Liver (tissue), 9 donors: ENCODE data around the gene KDM2B. TPM values are rescaled to one million over a fixed set of nuclear protein-coding genes. Genes with fewer than 3 reads are reported as not detected.

Experiments
- DNase-seq: peaks from one replicate; pipeline ENCODE4 v3.0.0-alpha.2; 2017; ENCODE audit warnings: low spot score
- H3K27ac ChIP-seq, 2 donors: one replicate each; pipeline ENCODE4 v1.7.0; 2013; ENCODE audit warnings: inconsistent platforms in 2 of 2, low read length in 2 of 2, control low read depth in 1 of 2, low read depth in 1 of 2, mild to moderate bottlenecking in 1 of 2
- H3K27me3 ChIP-seq, 4 donors: one replicate each; pipeline versions ENCODE4 v1.6.1 to v1.7.0; 2013; ENCODE audit warnings: low read length in 3 of 4, inconsistent platforms in 1 of 4, mild to moderate bottlenecking in 1 of 4, moderate library complexity in 1 of 4; ENCODE audit not compliant: control insufficient read depth in 4 of 4, insufficient read depth in 4 of 4
- H3K36me3 ChIP-seq, 4 donors: one replicate each; pipeline versions ENCODE4 v1.6.1 to v1.7.0; 2013; ENCODE audit warnings: low read length in 3 of 4, mild to moderate bottlenecking in 3 of 4, low read depth in 1 of 4, moderate library complexity in 1 of 4; ENCODE audit not compliant: control insufficient read depth in 4 of 4, insufficient read depth in 3 of 4
- H3K4me1 ChIP-seq, 4 donors: one replicate each; pipeline versions ENCODE4 v1.6.1 to v1.7.0; 2013; ENCODE audit warnings: low read length in 3 of 4, mild to moderate bottlenecking in 3 of 4, moderate library complexity in 1 of 4; ENCODE audit not compliant: control insufficient read depth in 4 of 4, insufficient read depth in 4 of 4
- H3K4me3 ChIP-seq, 3 donors: one replicate each; pipeline versions ENCODE4 v1.6.1 to v1.7.0; 2013; ENCODE audit warnings: low read length in 3 of 3, control low read depth in 1 of 3, low read depth in 1 of 3, mild to moderate bottlenecking in 1 of 3
- H3K9ac ChIP-seq, 2 donors: one replicate each; pipeline ENCODE4 v1.7.0; 2013; ENCODE audit warnings: low read length in 2 of 2, mild to moderate bottlenecking in 2 of 2, moderate library complexity in 2 of 2, control low read depth in 1 of 2, low read depth in 1 of 2
- H3K9me3 ChIP-seq, 4 donors: one replicate each; pipeline versions ENCODE4 v1.6.1 to v1.7.0; 2013; ENCODE audit warnings: low read length in 3 of 4; ENCODE audit not compliant: control insufficient read depth in 4 of 4
- ATF3 ChIP-seq: IDR thresholded peaks from 2 replicates; pipeline ENCODE4 v1.6.1; 2016; ENCODE audit warnings: antibody characterized with exemption
- CTCF ChIP-seq: fragments of 150-350 bp; IDR thresholded peaks from 2 replicates; pipeline ENCODE4 v1.5.1; 2017; ENCODE audit warnings: improper control_type of control experiment, low read depth, low read length; ENCODE audit not compliant: missing input control
- EGR1 ChIP-seq, 2 donors: IDR thresholded peaks; 2 replicates each; pipeline ENCODE4 v1.6.1; 2016 to 2018; ENCODE audit warnings: antibody characterized with exemption in 2 of 2, low read depth in 2 of 2
- FOXA1 ChIP-seq: IDR thresholded peaks from 2 replicates; pipeline ENCODE4 v1.6.1; 2016; ENCODE audit warnings: antibody characterized with exemption
- HNF4A ChIP-seq, 2 donors: conservative IDR thresholded peaks; 2 replicates each; pipeline ENCODE4 v1.6.1; 2016; ENCODE audit warnings: antibody characterized with exemption in 2 of 2, mild to moderate bottlenecking in 2 of 2
- JUND ChIP-seq, 2 donors: IDR thresholded peaks; 2 replicates each; pipeline ENCODE4 v1.6.1; 2016; ENCODE audit warnings: antibody characterized with exemption in 2 of 2
- MAX ChIP-seq: IDR thresholded peaks from 2 replicates; pipeline ENCODE4 v1.6.1; 2016; ENCODE audit warnings: antibody characterized with exemption
- REST ChIP-seq: IDR thresholded peaks from 2 replicates; pipeline ENCODE4 v1.6.1; 2016; ENCODE audit warnings: antibody characterized with exemption, mild to moderate bottlenecking
- TAF1 ChIP-seq: conservative IDR thresholded peaks from 2 replicates; pipeline ENCODE4 v1.6.1; 2016; ENCODE audit warnings: antibody characterized with exemption, mild to moderate bottlenecking
- YY1 ChIP-seq: IDR thresholded peaks from 2 replicates; pipeline ENCODE4 v1.6.1; 2016; ENCODE audit warnings: antibody characterized with exemption, mild to moderate bottlenecking
- ZBTB33 ChIP-seq: IDR thresholded peaks from 2 replicates; pipeline ENCODE4 v1.6.1; 2016; ENCODE audit warnings: antibody characterized with exemption
- WGBS: extraction: QIAGEN DNeasy Blood & Tissue Kit; methylation state at CpG from one replicate; pipeline ENCODE4 v1.1.7; 2013; 5-methylcytosine and 5-hydroxymethylcytosine counted together
- polyA plus RNA-seq, 2 donors: library from polyadenylated mRNA; stranded (reverse) in 1 of 2; unstranded in 1 of 2; fragments of 200-250 nt in 1 of 2; fragments of >200 nt in 1 of 2; fragmentation: Nextera tagmentation in 1 of 2; extraction: Ambion mirVana in 1 of 2; gene quantifications; one replicate each; pipeline versions ENCODE4 v1.2.1 to v1.2.3, GENCODE V29; 2013 to 2015
- total RNA-seq, 2 donors: library from RNA; depleted of rRNA; stranded (reverse); fragments of >200 nt; gene quantifications; one replicate each; pipeline ENCODE4 v1.2.3, GENCODE V29; 2014
- donor health status: healthy.
- donor health status: healthy.
- donor health status: healthy.
- donor health status: healthy.
- donor health status: healthy.

The KDM2B gene
- total and polyA plus RNA-seq, 4 donors = 7.0 to 34.2 (median 10.6) TPM

GRCh38 chr12:121452985-121453360 lies 127.8 kb downstream of the KDM2B start:
- Histone ChIP-seq H3K4me3 (no peak overlapping the region), H3K27ac (peak overlapping the region in 1 of 2 donors; percentile 33), H3K27me3 (no peaks in the 10 kb centered on the region), H3K9ac (no peak overlapping the region), H3K36me3 (peaks cover 0 to 3% (median 0%) of the 10 kb centered on the region in 4 donors), H3K9me3 (no peaks in the 10 kb centered on the region), H3K4me1 (peaks cover 0 to 2% (median 0%) of the 10 kb centered on the region in 4 donors)
- TF ChIP-seq MAX (no peak), ZBTB33 (no peak), JUND (IDR thresholded peaks at IDR 0.05) (no peak), CTCF (no peak), EGR1 (IDR thresholded peaks at IDR 0.05; ENCODE audit: low read depth in 2 of 2) (no peak), HNF4A (conservative IDR thresholded peaks at IDR 0.05) (no peak), YY1 (no peak), FOXA1 (no peak), ATF3 (no peak), REST (no peak)
- 95% methylated on average over 39 of the region's 39 CpGs for WGBS
- no peak for DNase-seq

- Histone ChIP-seq H3K27ac (peak overlapping the region in 1 of 2 donors; percentile 33), H3K9ac (no peak overlapping the region), H3K9me3 (no peaks in the 10 kb centered on the region), H3K4me3 (no peak overlapping the region), H3K27me3 (no peaks in the 10 kb centered on the region), H3K4me1 (peaks cover 0 to 2% (median 0%) of the 10 kb centered on the region in 4 donors), H3K36me3 (peaks cover 0 to 3% (median 0%) of the 10 kb centered on the region in 4 donors)
- WGBS = 66% methylated on average over 35 of the region's 35 CpGs
- TF ChIP-seq JUND (IDR thresholded peaks at IDR 0.05) = no peak
- TF ChIP-seq TAF1 = no peak
- DNase-seq = no peak
Measured at GRCh38 chr12:121452340-121452984, 128.4 kb downstream of the KDM2B start.
